C1 segment of cervical spinal cord (tissue), 14 donors: ENCODE results near the gene ZNF503.

Source experiments
- DNase-seq, 14 donors: peaks; one replicate each; lab custom pipeline; 2025; lab: John Stamatoyannopoulos, UW

ZNF503 gene

DNA sequence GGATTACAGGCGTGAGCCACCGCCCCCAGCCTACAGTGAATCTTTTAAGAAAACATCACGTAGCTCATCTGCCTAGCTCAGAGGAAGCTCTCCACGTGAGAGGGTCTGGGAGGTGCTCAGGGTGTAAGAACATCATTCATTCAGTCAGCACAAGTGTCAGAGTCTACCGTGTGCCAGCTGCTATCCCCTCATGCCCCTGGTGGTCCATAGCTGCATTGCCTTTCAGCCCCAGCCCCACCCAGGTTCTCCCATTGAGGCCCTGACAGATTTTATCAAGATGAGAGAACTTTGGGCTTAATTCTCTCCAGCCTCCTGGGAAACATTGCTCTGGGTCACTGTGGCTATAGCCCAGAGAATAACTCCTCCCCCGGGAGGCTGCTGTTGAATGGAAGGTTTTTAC lies 45.1 kb downstream of the ZNF503 start:
- no peak for DNase-seq

DNA sequence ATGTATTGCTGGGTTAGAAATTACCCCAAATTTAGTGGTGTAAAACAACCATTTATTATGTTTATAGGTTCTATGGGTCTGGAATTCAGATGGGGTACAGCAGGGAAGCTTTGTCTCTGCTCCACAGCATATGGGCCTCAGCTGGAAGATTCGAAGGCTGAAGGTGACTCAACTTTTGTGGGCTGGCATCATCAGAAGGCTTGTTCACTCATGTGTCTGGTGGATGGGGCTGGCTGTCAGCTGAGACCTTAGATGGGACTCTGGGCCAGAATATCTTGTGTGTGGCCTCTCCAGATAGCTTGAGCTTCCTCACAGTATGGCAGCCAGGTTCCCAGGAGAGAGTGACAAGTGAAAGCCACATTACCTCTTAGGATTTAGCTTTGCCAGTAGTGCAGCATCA lies 45.9 kb downstream of the ZNF503 start:
- DNase-seq: no peak

DNA sequence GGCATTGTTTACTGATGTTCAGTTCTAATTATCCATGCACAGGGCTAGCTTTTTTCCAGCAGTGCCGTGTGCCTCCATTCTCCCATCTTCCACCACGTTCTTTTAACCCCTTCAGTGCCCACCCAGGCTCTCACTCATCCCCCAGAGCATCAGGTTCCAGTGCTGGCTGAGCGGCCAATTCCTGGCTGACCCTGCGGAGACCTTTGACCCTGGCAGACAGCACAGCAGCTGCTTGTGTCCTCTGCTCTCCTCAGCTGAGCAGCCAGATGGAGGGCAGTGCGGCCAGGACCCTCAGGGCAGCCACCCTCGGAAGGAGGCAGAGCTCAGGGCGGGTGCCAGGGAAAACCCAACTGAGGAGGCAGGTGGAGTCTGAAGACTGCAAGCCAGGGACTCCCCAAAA lies 48.4 kb downstream of the ZNF503 start:
- no peak for DNase-seq

DNA sequence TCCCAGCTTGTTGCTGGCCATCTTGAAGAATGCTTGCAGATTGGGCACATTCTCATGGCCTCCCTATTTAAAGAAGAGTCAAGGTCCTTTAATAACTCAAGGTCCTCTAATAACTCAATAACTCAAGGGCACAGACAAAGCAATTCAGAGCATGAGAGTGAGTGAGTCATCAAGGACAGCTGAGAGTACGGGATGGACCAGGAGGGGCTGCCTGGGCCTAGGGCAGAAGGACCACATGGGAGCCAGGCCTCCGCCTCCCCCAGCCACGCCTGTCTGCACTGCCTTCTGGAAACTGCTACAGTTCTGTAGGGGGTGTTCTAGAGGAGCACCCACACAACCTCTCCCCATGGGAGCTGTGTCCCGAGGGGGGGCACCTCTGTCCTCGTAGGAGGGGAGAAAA lies 48.9 kb downstream of the ZNF503 start:
- no peak for DNase-seq

DNA sequence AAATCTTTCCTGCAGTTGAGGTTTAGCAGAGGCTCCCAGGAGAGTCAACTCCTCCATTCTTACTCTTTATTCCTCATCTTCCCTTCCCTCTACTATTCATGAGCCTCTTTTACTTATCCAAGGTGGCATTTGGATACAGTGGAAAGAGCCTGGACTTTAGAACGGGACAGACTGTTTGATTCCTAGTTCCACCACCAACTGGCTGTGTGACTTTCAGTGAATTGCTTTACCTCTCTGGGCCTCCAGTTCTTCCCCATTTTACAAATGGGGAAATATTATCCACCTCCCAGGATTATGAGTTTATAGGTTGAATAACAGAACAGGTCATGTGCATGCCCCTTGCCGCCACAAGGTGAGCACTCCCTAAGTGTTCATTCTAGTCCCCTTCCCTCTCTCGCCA lies 49.9 kb downstream of the ZNF503 start:
- no peak for DNase-seq

DNA sequence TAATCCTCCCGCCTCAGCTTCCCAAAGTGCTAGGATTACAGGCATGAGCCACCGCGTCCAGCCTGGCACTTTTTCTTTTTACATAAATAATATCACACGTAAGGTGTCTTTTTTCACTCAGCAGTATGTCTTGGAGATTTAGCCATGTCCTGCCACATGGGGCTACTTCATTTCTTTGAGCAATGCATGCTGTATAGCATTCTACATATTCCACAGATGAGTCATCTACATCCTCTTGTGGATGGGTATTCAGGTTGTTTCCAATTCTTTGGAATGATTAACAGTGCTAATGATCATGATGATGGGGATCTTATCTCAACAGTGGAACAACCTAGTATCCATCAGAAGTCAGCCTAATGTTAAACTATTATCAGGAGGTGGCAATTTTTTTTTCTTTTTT lies 50.8 kb downstream of the ZNF503 start:
- DNase-seq: no peak
